IMR-90 (cell line): ENCODE results near the gene OBP2B. TPM values are rescaled to one million over a fixed set of nuclear protein-coding genes. Genes with fewer than 3 reads are reported as not detected.

Experiments
- ATAC-seq: fragments of 200-7000 bp; cut with Tn5 transposase; 2 replicates; pipeline ENCODE4 v1.9.1; 2020; ENCODE audit warnings: low read depth, mild to moderate bottlenecking, moderate library complexity
- BruUV-seq: library from RNA; stranded (reverse); fragments of 400-500 nt; replicated peaks from 2 replicates; lab custom pipeline; 2021; lab: Mats Ljungman, UMichigan
- CTCF ChIA-PET: fragments of 300-600 bp; formaldehyde crosslinking; extraction: SDS; loops from one replicate; lab custom pipeline; 2021; ENCODE audit warnings: antibody characterized with exemption; lab: Yijun Ruan, JAX
- POLR2A ChIA-PET: fragments of 300-600 bp; sonication (Branson Sonifier 250); formaldehyde crosslinking; loops from one replicate; lab custom pipeline; 2022; ENCODE audit warnings: antibody characterized with exemption; ENCODE audit not compliant: unreplicated experiment; lab: Charles Lee
- DNase-seq: peaks from one replicate; pipeline ENCODE4 v3.0.0; 2013
- H2AFZ ChIP-seq: replicated peaks from 2 replicates; pipeline ENCODE3; 2013; ENCODE audit warnings: low read length, mild to moderate bottlenecking; ENCODE audit not compliant: poor library complexity
- H2AK5ac ChIP-seq: 2 replicates; pipeline ENCODE4 v1.6.1; 2013; ENCODE audit warnings: low read depth, low read length, inconsistent platforms
- H2AK9ac ChIP-seq: replicated peaks from 2 replicates; pipeline ENCODE3; 2013; ENCODE audit warnings: mild to moderate bottlenecking, low read depth, low read length, moderate library complexity; ENCODE audit not compliant: poor library complexity
- H2BK120ac ChIP-seq: 2 replicates; pipeline ENCODE4 v1.6.1; 2013; ENCODE audit warnings: low read depth, low read length, inconsistent platforms
- H2BK15ac ChIP-seq: 3 replicates; pipeline ENCODE4 v1.6.1; 2013; ENCODE audit warnings: low read depth, low read length, inconsistent platforms
- H2BK20ac ChIP-seq: 2 replicates; pipeline ENCODE4 v1.6.1; 2013; ENCODE audit warnings: low read depth, mild to moderate bottlenecking, inconsistent platforms, low read length, moderate library complexity
- H2BK5ac ChIP-seq: 2 replicates; pipeline ENCODE4 v1.6.1; 2013; ENCODE audit warnings: mild to moderate bottlenecking, low read depth, low read length, inconsistent platforms; ENCODE audit not compliant: poor library complexity, severe bottlenecking
- H3K14ac ChIP-seq: replicated peaks from 2 replicates; pipeline ENCODE4 v1.6.1; 2013; ENCODE audit warnings: low read depth, low read length, inconsistent platforms
- H3K18ac ChIP-seq: 2 replicates; pipeline ENCODE4 v1.6.1; 2013; ENCODE audit warnings: low read depth, low read length, control low read depth
- H3K23ac ChIP-seq: 2 replicates; pipeline ENCODE4 v1.6.1; 2013; ENCODE audit warnings: low read depth, low read length, inconsistent platforms
- H3K27ac ChIP-seq: 2 replicates; pipeline ENCODE4 v1.5.1; 2013; ENCODE audit warnings: mild to moderate bottlenecking, control low read depth, low read length; ENCODE audit not compliant: insufficient read depth
- H3K27me3 ChIP-seq: 2 replicates; pipeline ENCODE4 v1.6.1; 2013; ENCODE audit warnings: low read length; ENCODE audit not compliant: control insufficient read depth, insufficient read depth
- H3K36me3 ChIP-seq: 2 replicates; pipeline ENCODE4 v1.6.1; 2013; ENCODE audit warnings: low read length, mixed read lengths; ENCODE audit not compliant: control insufficient read depth, insufficient read depth
- H3K4ac ChIP-seq: 2 replicates; pipeline ENCODE4 v1.6.1; 2013; ENCODE audit warnings: low read depth, low read length, inconsistent platforms
- H3K4me1 ChIP-seq: 2 replicates; pipeline ENCODE4 v1.6.1; 2013; ENCODE audit warnings: low read length, mixed read lengths; ENCODE audit not compliant: control insufficient read depth, insufficient read depth
- H3K4me2 ChIP-seq: 2 replicates; pipeline ENCODE4 v1.6.1; 2013; ENCODE audit warnings: low read depth, mild to moderate bottlenecking, control low read depth, low read length, moderate library complexity
- H3K4me3 ChIP-seq: 2 replicates; pipeline ENCODE4 v1.5.1; 2013; ENCODE audit warnings: low read depth, mild to moderate bottlenecking, control low read depth, low read length, moderate library complexity; ENCODE audit not compliant: insufficient read depth
- H3K56ac ChIP-seq: 2 replicates; pipeline ENCODE4 v1.6.1; 2013; ENCODE audit warnings: low read length, inconsistent platforms; ENCODE audit not compliant: insufficient read depth; ENCODE audit errors: extremely low read depth
- H3K79me1 ChIP-seq, 2 experiments: 2 replicates each; pipeline ENCODE4 v1.6.1; 2013; ENCODE audit warnings: low read length in 2 of 2, inconsistent platforms in 1 of 2, low read depth in 1 of 2
- H3K9ac ChIP-seq: 2 replicates; pipeline ENCODE4 v1.6.1; 2013; ENCODE audit warnings: low read depth, low read length, control low read depth
- H3K9me1 ChIP-seq: 2 replicates; pipeline ENCODE4 v1.6.1; 2013; ENCODE audit warnings: low read length, inconsistent platforms; ENCODE audit not compliant: insufficient read depth
- H3K9me3 ChIP-seq: 2 replicates; pipeline ENCODE4 v1.6.1; 2013; ENCODE audit warnings: low read length; ENCODE audit not compliant: control insufficient read depth, insufficient read depth
- H4K20me1 ChIP-seq: 2 replicates; pipeline ENCODE4 v1.6.1; 2013; ENCODE audit warnings: low read length, inconsistent platforms; ENCODE audit not compliant: insufficient read depth
- H4K5ac ChIP-seq: 2 replicates; pipeline ENCODE4 v1.6.1; 2013; ENCODE audit warnings: mild to moderate bottlenecking, low read depth, low read length, control low read depth
- H4K8ac ChIP-seq, 2 experiments: 2 replicates each; pipeline ENCODE4 v1.6.1; 2013; ENCODE audit warnings: low read depth in 2 of 2, low read length in 2 of 2, control low read depth in 1 of 2, inconsistent platforms in 1 of 2
- H4K91ac ChIP-seq: 2 replicates; pipeline ENCODE4 v1.6.1; 2013; ENCODE audit warnings: low read depth, low read length, inconsistent platforms; ENCODE audit not compliant: insufficient read depth
- BHLHE40 ChIP-seq: fragments of 150-350 bp; IDR thresholded peaks from 2 replicates; pipeline ENCODE4 v1.6.1; 2016; ENCODE audit warnings: mild to moderate bottlenecking, low read depth, low read length
- CEBPB ChIP-seq: IDR thresholded peaks from 2 replicates; pipeline ENCODE4 v1.6.1; 2012; ENCODE audit warnings: low read depth, low read length, improper control_type of control experiment
- CHD1 ChIP-seq: IDR thresholded peaks from 2 replicates; pipeline ENCODE4 v1.6.1; 2012; ENCODE audit warnings: low read depth, low read length, improper control_type of control experiment
- FOS ChIP-seq: fragments of 150-350 bp; IDR thresholded peaks from 2 replicates; pipeline ENCODE4 v1.6.1; 2016; ENCODE audit warnings: low read depth, low read length
- MAFK ChIP-seq: IDR thresholded peaks from 2 replicates; pipeline ENCODE4 v1.6.1; 2012; ENCODE audit warnings: low read depth, low read length, improper control_type of control experiment
- MAZ ChIP-seq: IDR thresholded peaks from 2 replicates; pipeline ENCODE4 v1.6.1; 2012; ENCODE audit warnings: low read depth, mild to moderate bottlenecking, low read length, improper control_type of control experiment, moderate library complexity, borderline replicate concordance
- NFE2L2 ChIP-seq: fragments of 150-350 bp; IDR thresholded peaks from 2 replicates; pipeline ENCODE4 v1.6.1; 2016; ENCODE audit warnings: low read depth, mild to moderate bottlenecking, low read length
- POLR2A ChIP-seq: IDR thresholded peaks from 2 replicates; pipeline ENCODE4 v1.6.1; 2012; ENCODE audit warnings: mild to moderate bottlenecking, low read depth, low read length
- RAD21 ChIP-seq: IDR thresholded peaks from 2 replicates; pipeline ENCODE4 v1.6.1; 2012; ENCODE audit warnings: low read length, improper control_type of control experiment
- RCOR1 ChIP-seq: IDR thresholded peaks from 2 replicates; pipeline ENCODE4 v1.6.1; 2012; ENCODE audit warnings: mild to moderate bottlenecking, low read length, improper control_type of control experiment; ENCODE audit not compliant: insufficient replicate concordance
- RFX5 ChIP-seq: IDR thresholded peaks from 2 replicates; pipeline ENCODE4 v1.8.0; 2012; ENCODE audit warnings: low read depth, mild to moderate bottlenecking, low read length, moderate library complexity
- SMC3 ChIP-seq: fragments of 150-350 bp; IDR thresholded peaks from 2 replicates; pipeline ENCODE4 v1.6.1; 2016; ENCODE audit warnings: low read depth, mild to moderate bottlenecking, antibody characterized with exemption, low read length, moderate library complexity
- WGBS, 2 experiments: methylation state at CpG; one replicate each; pipeline versions ENCODE4 v1.1.5 to v1.1.7; 2013; ENCODE audit warnings: missing lambda C conversion rate in 2 of 2; ENCODE audit not compliant: insufficient read length in 1 of 2; ENCODE audit errors: extremely low coverage in 2 of 2; 5-methylcytosine and 5-hydroxymethylcytosine counted together
- dilution Hi-C: fragments of 300-500 bp; cut with HindIII; formaldehyde crosslinking; loops from one replicate; pipeline ENCODE4 v1.14.3; 2018; ENCODE audit warnings: low sequenced_read_pairs; ENCODE audit not compliant: unreplicated experiment
- in situ Hi-C: fragments of 300-500 bp; cut with MboI; formaldehyde crosslinking; loops from 3 replicates; pipeline ENCODE4 v1.14.3; 2019; ENCODE audit warnings: low sequenced_read_pairs, inconsistent platforms, mixed read lengths
- intact Hi-C: fragments of 100-400 bp; cut with micrococcal nuclease; formaldehyde crosslinking; loops from 2 replicates; pipeline ENCODE4 v1.10.0; 2022
- polyA plus RNA-seq, 3 experiments: library from polyadenylated mRNA; depleted of rRNA; stranded (reverse); fragments of >200 nt; gene quantifications; 2 replicates each; pipeline ENCODE4 v1.2.3, GENCODE V29; 2012; ENCODE audit warnings: low replicate concordance in 1 of 3
- total RNA-seq: library from RNA; depleted of rRNA; stranded (reverse); fragments of >200 nt; gene quantifications from 2 replicates; pipeline ENCODE4 v1.2.3, GENCODE V29; 2012
- TF ChIP-seq, protein P1 (sequence below): conservative IDR thresholded peaks from 2 replicates; pipeline ENCODE4 v1.5.1; 2012; ENCODE audit warnings: mild to moderate bottlenecking, low read depth, low read length, improper control_type of control experiment
- TF ChIP-seq, protein P2 (sequence below): fragments of 150-350 bp; IDR thresholded peaks from 2 replicates; pipeline ENCODE4 v1.6.1; 2016; ENCODE audit warnings: low read depth, mild to moderate bottlenecking, low read length, moderate library complexity, borderline replicate concordance
- TF ChIP-seq, protein P3 (sequence below): fragments of 150-350 bp; IDR thresholded peaks from 2 replicates; pipeline ENCODE4 v1.6.1; 2017; ENCODE audit warnings: mild to moderate bottlenecking, antibody characterized with exemption, low read length, low read depth

OBP2B gene
- total and polyA plus RNA-seq, 2 of the 4 experiments (the other 2 are of a cell fraction), result not detected

GRCh38 chr9:133258061-133259015 lies 49.3 kb upstream of the OBP2B start:
- Histone ChIP-seq H3K79me1 (no peaks in the 10 kb centered on the region), H4K91ac (no peak overlapping the region), H3K14ac (no peak overlapping the region), H3K9ac (no peak overlapping the region), H3K9me3 (no peaks in the 10 kb centered on the region), H2AFZ (peak overlapping the region; percentile 6), H3K4me2 (no peak overlapping the region), H3K27ac (no peak overlapping the region), H3K27me3 (peaks cover 21% of the 10 kb centered on the region; the same call in 1 of the 2 replicates), H3K4me3 (no peak overlapping the region), H2AK5ac (no peak overlapping the region), H3K18ac (no peak overlapping the region), H3K36me3 (no peaks in the 10 kb centered on the region), H2BK20ac (no peak overlapping the region), H2BK15ac (no peak overlapping the region), H3K9me1 (no peaks in the 10 kb centered on the region), H4K8ac (no peak overlapping the region), H3K4me1 (no peaks in the 10 kb centered on the region), H3K23ac (no peak overlapping the region), H2BK120ac (no peak overlapping the region), H2BK5ac (no peak overlapping the region), H2AK9ac (no peak overlapping the region), H3K4ac (no peak overlapping the region), H4K5ac (no peak overlapping the region), H3K56ac (no peak overlapping the region), H4K20me1 (no peaks in the 10 kb centered on the region)
- ChIA-PET CTCF (no interaction called here), POLR2A (no interaction called here)
- 68% methylated on average over 5 of the region's 21 CpGs; no CpG with 5 or more reads in 1 of the 2 experiments for WGBS, 2 experiments
- dilution Hi-C loops (no loop called here), in situ Hi-C loops (no loop called here), intact Hi-C loops (no loop called here)
- TF ChIP-seq RAD21 (no peak), MAZ (no peak), FOS (no peak), RFX5 (no peak), CHD1 (no peak), POLR2A (no peak), NFE2L2 (no peak), SMC3 (no peak), CEBPB (no peak), RCOR1 (no peak), MAFK (no peak), BHLHE40 (no peak)
- TF ChIP-seq, protein P1, sequence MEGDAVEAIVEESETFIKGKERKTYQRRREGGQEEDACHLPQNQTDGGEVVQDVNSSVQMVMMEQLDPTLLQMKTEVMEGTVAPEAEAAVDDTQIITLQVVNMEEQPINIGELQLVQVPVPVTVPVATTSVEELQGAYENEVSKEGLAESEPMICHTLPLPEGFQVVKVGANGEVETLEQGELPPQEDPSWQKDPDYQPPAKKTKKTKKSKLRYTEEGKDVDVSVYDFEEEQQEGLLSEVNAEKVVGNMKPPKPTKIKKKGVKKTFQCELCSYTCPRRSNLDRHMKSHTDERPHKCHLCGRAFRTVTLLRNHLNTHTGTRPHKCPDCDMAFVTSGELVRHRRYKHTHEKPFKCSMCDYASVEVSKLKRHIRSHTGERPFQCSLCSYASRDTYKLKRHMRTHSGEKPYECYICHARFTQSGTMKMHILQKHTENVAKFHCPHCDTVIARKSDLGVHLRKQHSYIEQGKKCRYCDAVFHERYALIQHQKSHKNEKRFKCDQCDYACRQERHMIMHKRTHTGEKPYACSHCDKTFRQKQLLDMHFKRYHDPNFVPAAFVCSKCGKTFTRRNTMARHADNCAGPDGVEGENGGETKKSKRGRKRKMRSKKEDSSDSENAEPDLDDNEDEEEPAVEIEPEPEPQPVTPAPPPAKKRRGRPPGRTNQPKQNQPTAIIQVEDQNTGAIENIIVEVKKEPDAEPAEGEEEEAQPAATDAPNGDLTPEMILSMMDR, result no peak
- TF ChIP-seq, protein P2, sequence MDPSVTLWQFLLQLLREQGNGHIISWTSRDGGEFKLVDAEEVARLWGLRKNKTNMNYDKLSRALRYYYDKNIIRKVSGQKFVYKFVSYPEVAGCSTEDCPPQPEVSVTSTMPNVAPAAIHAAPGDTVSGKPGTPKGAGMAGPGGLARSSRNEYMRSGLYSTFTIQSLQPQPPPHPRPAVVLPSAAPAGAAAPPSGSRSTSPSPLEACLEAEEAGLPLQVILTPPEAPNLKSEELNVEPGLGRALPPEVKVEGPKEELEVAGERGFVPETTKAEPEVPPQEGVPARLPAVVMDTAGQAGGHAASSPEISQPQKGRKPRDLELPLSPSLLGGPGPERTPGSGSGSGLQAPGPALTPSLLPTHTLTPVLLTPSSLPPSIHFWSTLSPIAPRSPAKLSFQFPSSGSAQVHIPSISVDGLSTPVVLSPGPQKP, result no peak
- TF ChIP-seq, protein P3, sequence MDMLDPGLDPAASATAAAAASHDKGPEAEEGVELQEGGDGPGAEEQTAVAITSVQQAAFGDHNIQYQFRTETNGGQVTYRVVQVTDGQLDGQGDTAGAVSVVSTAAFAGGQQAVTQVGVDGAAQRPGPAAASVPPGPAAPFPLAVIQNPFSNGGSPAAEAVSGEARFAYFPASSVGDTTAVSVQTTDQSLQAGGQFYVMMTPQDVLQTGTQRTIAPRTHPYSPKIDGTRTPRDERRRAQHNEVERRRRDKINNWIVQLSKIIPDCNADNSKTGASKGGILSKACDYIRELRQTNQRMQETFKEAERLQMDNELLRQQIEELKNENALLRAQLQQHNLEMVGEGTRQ, result no peak
- DNase-seq, result no peak
- ATAC-seq, result no peak
- BruUV-seq, result no TSS peak
